Dedifferentiated amniotic fluid mesenchymal stem cell (primary cell): Measurements from ENCODE around the gene PIP4K2C.
A peak's percentile ranks its signal among the peaks of the same experiment; 100 is the strongest.

Source experiments
- DNase-seq: peaks from one replicate; pipeline ENCODE4 v3.0.0-alpha.2; 2016; ENCODE audit errors: extremely low spot score

The PIP4K2C gene

DNA sequence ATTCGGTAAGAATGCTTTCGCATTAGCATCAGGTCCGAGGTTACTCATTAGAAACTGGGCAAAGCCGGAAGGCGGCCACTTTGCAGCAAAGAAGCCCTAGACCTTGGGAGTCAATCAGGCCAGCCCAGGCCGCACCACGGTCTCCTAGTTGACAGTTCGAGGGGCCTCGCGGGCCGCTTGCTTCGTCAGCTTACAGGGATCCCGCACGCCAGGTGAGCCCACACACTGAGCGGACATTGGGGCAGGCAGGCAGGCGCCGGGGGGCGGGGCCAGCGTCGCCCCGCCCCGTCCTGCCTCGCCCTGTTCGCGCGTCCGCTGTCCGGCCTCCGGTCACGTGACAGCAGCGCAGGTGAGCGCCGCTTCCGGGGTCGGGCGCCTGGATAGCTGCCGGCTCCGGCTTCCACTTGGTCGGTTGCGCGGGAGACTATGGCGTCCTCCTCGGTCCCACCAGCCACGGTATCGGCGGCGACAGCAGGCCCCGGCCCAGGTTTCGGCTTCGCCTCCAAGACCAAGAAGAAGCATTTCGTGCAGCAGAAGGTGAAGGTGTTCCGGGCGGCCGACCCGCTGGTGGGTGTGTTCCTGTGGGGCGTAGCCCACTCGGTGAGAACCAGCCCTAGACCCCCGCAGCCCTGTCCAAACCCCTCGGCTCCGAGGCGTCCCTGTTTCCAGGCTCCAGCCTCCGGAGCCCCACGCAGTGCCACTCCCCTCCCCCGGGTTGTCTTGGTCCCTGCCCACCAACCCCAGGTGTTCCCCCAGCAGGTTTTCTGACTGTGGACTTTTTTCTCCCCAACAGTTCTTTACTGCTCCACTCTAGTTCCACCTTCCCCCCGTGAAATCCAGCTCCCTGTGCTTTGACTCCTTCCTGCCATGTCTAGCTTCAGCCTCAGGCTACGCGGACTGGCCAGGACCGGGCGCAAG, at the start of gene PIP4K2C:
TSS of gene PIP4K2C (plus strand) at position 329 of the 918 bp plus-strand sequence. CDS start at position 427, 98 bp downstream.
- no peak for DNase-seq

DNA sequence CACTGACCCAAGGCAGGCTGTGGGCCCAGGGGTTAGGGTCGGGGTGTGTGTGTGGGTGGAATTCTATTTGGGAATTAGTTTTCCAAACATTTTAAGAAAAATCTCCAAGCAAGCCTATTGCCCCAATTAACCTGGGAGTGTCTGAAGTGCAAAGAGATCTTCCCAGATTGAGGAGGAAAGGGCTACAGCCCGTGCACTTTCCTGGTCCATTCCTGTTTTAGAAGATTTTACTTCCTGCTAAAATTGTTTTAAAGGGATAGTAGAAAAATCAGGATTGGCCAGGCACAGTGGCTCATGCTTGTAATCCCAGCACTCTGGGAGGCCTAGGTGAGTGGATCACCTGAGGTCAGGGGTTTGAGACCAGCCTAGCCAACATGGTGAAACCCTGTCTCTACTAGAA, 49.3 kb upstream of the PIP4K2C start:
- no peak for DNase-seq

DNA sequence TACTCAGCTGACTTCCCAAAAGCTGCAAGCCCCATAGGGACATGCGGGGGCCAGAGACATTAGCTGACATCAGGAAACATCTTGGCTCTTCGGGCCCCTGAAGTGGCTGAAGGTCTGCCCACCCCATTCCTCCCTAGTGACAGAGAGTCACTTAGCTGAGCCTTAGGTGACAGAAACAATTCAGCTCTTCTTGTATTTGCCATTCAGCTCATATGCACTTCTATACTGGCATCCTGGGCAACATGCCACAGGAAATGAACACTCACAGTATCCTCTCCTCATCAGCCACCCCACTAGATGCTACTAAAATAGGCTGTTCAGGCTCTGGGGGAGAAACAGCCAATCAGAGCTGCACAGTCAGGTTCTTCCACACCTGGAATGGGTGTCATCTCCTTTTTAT, 47.4 kb upstream of the PIP4K2C start:
- DNase-seq = no peak

DNA sequence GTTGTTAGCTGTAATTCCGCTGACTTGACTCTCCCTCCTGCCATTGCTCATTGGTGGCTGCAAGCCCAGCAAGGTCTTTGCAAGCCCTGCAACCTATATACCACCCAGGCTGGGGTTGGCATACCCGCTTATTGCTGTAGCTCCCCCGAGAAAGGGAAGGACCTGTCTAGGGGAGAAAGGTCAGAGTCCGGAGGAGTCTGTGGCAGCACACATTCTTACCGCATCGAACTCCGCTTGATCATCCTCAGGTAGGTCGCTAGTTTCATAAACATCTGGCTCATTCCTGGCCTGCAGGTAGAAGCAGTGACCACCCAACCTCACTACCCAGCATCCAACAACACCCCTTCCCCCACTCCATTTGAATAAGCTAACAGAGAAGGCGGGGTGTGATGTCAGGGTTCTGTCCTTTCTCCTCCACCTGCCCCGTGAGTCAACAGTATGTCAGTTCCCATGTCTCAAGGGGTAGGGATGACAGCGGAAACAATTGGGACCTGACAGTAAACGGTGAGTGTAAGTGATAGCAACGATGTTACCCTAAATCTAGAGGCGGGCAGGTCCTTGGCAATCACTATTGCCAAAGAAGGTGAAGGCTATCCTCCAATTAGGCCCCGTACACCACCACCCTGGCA, 45.1 kb upstream of the PIP4K2C start:
- DNase-seq = no peak

DNA sequence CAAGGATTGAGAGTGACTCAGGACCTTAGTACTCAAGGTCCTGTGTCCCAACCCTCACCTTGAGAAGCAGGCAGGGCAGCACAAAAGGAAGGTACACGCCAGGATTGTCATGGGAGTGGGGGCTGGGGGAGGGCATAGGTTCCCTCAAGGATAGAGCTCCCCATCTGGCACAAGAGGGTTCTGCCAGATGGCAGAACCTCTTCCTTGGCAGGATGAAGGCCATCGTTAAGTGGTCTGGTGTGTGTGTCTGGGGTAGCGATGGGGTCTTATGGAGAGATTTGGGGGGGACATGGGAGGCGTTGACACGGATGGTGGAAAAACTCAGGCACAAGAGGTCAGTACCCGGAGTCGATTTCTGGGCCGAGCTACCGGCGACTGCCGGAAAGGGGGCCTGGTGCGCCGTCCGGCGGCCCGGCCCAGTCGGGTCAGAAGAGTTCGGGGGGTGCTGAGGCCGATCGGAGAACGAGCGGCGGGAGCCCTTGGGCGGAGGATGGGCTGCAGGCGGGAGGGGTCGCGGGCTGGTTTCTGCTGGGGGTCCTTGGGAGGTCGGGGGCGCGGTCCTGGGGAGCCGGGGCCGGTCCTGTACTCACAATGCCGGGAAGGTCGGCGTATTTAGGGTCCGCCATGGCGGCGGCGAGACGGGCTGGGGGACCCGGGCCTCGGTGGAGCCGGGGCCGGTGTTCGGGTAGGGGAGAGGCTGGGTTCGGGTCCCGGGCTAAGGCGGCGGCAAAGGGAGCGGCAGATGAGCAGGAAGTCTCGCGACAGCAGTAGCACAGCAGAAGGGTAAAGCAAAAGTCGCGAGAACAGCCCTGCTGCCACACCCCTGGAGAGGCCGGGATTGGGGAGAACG, 44.3 kb upstream of the PIP4K2C start, which contains the start of gene DCTN2:
TSS of gene DCTN2 (minus strand) at position 755 of the 850 bp plus-strand sequence. CDS start at position 626, 129 bp downstream.
- DNase-seq = peak; percentile 98

DNA sequence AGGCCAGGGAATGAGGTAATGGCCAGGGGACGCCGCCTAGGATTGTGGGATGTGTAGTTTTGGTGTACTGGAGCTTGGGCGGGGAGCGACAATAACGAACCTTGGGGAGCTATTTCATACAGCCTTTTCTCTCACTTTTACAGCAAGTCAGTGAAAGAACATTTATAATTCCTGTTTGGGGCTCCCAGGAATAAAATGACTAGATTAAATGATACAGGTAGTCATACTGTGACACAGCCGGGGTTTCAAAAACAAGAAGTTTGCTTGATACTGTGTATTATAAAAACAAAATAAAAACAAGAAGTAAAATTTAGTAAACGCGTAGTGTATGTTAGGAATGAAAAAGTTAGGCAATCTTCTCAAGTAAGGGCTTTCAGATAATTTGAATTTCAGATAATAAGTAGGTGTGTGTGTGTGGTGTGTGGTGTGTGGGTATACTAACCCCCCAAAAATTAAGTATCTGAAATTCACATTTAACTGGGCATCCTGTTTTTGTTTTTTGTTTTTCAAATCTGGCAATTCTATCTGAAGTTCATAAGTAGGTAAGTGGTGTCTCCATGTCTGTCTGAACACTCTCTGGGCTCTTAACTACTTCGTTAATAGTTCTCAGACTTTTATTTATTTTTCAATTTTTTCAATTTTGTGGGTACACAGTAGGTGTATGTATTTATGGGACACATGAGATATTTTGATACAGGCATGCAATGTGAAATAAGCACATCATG, 43.5 kb upstream of the PIP4K2C start:
- DNase-seq = no peak

DNA sequence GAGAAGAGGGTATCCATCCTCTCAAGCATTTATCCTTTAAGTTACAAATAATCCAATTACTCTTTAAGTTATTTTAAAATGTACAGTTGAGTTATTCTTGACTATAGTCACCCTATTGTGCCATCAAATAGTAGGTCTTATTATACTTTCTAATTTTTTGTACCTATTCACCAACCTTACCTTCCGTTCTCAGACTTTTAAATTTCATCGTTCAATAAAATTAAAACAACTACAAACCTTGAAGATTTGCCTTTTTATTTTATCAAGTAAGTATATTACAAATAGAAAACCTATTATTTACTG, 43.0 kb upstream of the PIP4K2C start:
- DNase-seq = no peak

DNA sequence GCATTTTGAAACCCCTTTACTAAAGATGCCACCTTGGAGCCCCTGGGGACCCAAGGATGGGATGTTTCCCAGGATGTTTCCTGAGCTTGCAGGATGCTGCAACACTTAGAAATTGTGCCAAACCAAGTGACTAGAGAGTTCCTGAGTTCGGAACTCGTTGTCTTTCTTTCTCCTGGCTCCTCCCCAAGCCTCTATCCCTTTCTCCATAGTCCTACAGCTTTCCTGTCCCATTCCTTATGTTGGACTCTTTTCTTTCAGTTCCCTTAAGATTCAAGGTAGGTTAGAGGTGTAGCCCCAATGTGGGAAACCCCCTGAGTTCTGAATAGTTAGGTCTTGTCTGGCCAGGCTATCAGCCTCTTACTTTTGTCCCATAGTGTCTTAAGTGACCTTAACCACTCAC, 42.5 kb upstream of the PIP4K2C start:
- DNase-seq = no peak

DNA sequence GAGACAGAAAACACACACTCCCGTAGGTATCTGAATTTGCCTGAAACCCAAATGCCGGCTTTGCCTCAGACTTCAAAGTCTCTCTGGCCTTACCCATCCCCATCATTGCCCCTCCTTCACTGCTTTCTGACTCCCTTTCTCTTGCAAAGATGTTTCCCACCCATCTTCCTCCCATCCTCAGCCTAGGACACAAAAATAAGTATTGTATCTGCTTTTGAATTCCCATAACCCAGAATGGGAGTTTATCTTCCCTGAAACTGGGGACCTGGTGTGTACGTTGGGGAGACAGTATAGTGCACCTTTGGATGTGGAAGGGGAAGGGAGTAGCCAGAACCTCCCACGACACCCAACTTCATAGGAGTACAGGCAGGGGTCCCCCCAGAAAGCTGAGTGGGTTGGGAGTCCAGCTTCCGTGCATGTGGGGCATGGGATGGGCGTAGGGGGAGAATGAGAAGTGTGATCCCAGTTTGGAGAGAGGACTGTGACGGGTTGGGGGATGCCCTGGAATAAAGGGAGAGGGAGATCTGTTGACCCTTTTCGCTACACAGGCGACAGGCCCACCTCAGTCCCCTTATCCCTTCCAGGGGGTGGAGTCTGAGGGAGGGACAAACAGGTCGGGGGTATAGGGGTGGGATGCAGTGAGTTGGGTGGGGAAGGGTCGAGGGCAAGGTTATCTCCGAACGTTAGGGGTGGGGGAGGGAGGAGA, 41.6 kb upstream of the PIP4K2C start:
- no peak for DNase-seq

DNA sequence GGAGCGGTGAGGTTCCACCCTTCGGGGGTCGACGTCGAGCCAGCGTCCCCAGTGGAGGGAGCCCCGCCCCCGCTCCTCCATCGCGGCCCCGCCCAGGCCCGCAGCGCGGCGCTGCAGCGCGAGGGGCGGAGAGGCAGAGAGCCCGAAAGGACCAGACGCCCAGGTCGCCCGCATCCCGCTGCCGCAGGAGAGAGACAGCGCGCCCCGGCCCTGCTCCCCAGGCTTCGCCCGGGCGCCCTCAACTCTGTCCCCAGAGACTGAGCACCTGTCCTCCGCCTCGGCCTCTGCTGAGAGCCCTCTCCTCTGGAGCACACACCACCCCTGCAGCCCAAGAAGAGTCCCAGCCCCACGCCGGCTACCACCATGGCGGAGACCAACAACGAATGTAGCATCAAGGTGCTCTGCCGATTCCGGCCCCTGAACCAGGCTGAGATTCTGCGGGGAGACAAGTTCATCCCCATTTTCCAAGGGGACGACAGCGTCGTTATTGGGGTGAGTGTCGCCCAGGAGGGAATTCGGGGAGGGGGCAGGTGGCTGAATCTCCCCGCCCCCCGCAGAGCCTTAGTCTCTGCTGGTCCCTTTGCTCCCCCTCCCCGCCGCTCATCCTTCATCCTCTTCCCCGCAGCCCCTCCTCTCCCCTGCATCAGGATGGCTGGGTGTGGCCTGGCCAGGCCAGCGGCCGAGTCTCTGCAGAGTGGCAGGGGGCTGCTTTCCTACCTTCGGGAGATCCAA, 40.9 kb upstream of the PIP4K2C start, which contains the start of gene KIF5A:
TSS of gene KIF5A (plus strand) at position 136 of the 732 bp plus-strand sequence. CDS start at position 364, 228 bp downstream.
- DNase-seq = no peak

DNA sequence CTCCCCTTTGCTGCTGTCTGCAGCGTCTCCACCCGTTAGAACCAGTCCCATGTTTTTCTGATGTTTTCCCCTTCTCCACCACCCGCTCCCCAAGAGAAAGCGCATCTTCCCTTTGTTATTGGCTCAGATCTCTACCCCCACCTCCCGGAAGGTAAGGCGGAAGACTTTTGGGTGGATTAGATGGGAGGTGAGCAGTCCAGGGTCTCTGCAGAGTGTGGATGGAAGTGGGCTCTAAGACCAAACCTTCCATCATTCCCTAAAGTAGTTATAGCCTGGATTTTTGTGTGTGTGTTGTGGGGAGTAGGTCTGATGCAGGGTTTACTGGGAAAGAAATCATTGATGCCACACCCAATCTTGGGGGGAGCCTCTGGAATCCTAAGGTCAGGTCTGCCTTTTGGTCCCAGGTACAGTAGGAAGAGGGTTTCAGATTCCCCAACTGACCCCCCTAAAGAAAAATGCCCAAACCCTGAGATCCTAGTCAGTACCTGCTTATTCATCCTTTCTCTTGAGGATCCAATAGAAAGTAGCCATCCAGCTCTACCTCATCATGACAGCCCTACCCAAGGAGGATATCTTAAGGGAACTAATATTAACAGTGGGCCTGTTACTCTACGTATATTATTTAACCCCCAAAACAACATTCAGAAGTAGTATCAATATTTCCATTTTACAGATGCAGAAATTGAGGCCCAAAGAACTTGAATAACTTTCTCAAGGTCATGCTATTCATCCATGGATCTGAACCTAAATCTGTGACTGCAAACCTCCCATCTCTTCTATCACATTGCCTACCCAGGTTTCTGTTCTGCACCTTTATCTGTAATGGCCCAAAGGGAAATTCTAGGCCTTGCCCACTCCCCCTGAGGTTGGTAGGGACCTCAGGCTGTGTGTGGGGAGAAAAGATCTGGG, 40.1 kb upstream of the PIP4K2C start:
- DNase-seq = no peak

DNA sequence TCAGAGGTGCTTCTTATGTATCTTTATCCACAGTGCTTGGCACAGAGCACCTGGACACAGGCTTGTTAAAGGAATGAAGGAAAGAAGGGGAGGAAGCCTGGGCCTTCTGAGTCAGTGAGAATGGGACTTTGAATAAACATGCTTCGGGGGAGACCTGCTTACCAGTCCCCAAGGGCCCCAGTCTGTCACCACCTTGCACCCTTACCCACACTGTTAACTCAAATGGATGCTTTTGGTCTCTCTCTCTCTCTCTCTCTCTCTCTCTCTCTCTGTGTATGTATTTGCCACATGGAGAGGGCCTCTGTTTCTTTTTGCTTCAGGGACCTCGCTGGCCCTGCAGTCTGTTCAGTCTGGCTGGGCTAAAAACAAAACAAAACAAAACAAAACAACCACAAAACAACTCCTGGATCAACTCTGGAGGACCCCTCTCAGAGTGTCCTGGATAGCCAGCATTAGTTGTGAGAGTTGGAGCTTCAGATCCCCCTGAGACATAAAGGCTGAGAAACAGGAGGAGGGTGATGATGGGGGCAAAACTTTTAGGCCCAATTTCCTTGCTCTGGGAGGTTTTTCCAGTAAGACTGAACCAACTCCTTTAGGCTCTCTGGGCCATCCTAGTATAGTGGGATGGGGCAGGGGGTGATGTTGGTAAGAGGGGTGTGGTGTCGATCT, 39.2 kb upstream of the PIP4K2C start:
- no peak for DNase-seq

DNA sequence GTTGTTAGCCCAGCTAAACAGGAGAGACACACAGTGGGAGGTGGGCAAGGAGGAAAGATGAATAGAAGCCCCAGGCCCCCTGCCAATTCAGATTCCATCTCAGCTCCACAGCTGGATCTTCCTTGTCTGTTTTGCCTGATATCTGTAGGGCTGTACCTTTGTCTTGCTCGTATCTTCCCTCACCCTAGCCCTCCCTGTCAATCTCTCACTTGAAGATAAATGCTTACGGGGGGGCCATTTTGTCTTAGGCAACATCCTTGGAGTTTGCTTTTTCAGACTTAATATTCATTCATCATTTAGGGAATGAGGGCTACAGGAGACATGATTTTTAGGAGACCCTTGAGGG, 38.7 kb upstream of the PIP4K2C start:
- DNase-seq = no peak

DNA sequence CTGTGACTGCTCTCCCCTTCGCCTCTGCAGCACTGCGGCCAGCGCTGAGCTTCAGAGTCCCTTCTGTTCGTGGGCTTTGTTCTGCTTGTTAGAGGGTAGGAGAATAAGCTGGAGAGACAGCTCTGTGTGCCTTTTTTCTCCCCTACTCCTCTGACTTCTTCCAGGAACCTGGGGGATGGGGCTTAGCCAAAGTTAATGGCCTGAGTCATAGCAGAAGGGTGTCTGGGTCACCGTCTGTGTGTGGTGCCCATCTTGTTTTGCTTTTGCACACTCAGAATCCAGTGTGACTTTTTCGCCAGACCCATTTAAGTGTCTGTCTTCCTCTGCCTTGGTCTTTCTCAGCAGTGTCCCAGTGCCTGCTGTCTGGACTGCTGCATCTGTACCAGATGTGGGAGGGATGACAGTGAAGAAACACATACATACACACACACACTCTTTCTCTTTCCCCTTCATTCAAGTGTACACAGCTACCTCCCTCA, 38.1 kb upstream of the PIP4K2C start:
- no peak for DNase-seq

DNA sequence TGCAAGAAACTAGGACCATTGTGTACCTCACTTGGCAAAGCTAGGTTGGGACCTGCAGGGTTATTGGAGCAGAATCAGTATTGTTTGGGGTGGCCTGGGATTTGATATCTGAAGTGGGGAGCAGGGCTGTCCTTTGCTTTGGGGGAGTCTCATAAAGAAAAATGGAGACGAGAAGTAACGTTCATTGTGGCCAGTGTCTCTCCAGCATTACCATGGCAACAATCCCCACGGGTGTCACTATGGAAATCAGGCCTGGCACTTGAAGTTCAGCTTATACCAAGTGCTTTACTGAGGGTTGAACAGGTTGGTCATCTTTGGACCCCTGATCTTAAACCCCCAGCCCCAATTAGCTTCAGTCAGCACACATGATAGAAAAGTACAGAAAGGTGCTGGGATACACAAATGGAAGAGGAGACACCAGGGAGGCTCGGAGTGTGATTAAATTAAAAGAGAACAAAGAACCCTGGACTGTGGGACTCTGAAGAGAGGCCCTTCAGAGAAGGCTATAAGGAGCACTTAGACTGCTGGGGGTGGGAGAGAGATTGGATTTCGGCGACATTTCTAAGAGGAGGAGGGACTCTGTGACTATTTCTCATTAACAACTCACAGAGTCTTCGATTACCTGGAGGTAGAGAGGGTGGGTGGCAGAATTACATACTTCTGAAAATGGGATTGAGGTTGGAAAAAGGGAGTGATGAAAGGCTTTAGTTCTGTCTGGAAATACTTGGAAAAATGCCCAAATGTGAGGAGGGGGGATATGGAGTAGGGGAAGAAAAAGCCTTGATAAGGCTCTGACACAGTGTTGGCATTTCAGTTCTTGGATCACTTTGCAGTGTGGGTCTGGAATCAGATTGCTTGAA, 37.4 kb upstream of the PIP4K2C start:
- no peak for DNase-seq

DNA sequence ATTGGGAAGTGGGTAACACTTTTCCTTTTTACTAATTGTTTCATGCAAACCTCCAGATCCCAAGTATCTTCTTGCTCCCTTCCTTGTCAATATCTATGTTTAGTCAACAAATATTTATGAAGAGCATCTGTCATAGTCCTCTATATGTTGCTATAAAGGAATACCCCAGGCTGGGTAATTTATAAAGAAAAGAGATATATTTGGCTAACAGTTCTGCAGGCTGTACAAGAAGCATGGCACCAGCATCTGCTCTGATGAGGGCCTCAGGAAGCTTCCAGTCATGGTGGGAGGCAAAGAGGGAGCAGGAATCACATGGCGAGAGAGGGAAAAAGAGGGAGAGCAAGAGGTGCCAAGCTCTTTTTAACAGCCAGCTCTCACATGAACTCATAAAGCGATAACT, 36.5 kb upstream of the PIP4K2C start:
- no peak for DNase-seq

DNA sequence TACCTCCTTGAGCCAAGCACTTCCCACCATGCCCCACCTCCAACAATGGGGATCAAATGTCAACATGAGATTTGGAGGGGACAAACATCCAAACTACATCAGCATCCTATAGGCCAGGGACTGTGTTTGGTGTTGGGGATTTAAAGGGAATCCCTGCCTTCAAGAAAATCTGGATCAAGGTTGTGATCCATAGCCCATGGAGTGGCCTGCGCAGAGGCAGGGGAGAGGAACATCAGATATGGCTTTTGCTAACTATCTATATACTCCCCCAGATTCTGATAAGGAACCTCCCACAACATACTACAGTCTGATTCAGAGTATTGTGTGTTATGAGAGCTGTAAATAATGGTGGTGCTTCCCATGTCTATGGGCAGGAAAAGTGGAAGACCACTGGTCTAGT, 36.1 kb upstream of the PIP4K2C start:
- no peak for DNase-seq

DNA sequence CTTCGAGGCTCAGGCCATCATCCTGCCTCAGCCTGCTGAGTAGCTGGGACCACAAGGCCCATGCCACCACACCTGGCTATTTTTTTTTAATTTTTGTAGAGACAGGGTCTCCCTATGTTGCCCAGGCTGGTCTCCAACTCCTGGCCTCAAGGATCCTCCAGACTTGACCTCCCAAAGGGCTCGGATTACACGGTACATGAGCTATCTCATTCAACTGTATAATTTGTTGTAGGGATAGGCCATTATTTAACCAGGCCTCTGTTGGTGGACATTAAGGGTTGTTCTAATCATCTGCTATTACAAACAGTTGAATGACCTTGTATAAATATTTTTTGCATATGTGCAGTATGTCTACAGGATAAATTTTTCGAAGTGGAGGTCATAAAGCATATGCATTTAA, 32.1 kb upstream of the PIP4K2C start:
- DNase-seq = no peak
